ENCODE data around the gene ANKRD36B. TPM values are rescaled to one million over a fixed set of nuclear protein-coding genes. Genes with fewer than 3 reads are reported as not detected.
"Not testable (repeated sequence)": the region's sequence is repeated elsewhere in the genome, so short reads cannot be mapped to it uniquely, and the experiment has no call there.

Gene ANKRD36B
- total RNA-seq, 1 donor from 2014 or later: 32.3 TPM

DNA sequence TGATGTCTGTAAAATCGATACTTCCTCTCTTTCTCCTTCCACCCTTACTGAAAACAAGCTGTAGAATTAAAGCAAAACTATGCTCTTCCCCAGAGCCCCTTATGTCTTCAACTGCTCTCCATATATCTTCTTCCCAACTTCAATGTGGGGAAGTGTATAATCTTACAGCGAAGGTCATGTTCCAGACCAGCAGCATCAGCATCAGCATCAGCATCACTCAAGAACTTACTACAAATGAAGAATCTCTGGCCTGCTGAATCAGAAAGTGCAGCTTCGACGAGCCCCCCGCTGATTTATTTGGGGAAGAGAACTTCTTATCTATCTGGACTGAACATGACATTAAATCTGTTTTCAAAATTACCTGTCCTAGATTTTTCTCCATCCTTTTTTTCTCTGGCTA lies 40.6 kb downstream of the ANKRD36B start:
- DNase-seq (ENCODE audit: low read depth in 2 of 2): not testable (repeated sequence)

DNA sequence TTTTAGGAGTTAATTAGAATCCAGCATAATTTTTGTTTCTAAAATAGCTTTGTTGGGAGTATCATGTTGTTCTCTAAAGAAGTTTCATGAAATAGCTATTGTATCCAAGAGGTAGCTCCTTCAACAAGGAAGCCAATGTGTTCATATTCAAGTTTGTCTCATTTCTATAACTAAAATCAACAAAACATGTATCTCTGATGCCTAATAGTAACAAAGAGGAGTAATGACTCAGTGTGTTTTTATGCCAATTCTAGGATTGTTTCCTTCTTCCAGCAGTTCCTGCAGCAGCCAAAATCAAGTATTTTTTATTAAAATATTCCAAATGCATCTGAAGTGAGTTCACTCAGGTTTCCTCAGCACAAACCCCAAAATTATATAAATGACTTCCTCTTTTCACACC lies 41.1 kb downstream of the ANKRD36B start:
- DNase-seq (ENCODE audit: low read depth in 2 of 2): peak; percentile 24 to 36

DNA sequence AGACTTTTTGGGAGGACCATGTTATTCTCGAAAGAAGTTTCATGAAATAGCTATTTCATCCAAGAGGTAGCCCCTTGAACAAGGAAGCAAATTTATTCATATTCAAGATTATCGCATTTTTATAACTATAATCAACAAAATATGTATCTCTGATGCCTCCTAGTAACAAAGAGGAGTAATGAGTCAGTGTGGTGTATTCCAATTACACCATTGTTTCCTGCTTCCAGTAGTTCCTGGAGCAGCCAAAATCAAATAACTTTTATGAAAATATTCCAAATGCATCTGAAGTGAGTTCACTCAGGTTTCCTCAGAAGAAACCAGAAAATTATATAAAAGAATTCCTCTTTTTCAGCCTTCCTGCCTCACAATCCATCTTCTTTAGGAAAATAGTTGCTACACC lies 43.0 kb downstream of the ANKRD36B start:
- peak; percentile 40 to 75 for DNase-seq (ENCODE audit: low read depth in 2 of 2)

DNA sequence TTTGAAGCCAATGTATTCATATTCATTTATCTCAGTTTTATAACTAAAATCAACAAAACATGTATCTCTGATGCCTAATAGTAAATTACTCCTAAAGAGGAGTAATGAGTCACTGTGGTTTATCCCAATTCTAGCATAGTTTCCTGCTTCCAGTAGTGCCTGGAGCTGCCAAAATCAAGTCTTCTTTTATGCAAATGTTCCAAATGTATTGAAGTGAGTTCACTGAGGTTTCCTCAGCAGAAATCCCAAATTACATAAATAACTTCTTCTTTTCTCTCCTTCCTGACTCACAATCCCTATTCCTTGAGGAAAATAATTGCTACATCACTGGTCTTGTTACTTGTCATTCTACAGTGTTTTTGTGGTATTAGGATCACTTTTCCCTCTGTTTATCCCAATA lies 44.8 kb downstream of the ANKRD36B start:
- not testable (repeated sequence) for DNase-seq (ENCODE audit: low read depth in 2 of 2)

DNA sequence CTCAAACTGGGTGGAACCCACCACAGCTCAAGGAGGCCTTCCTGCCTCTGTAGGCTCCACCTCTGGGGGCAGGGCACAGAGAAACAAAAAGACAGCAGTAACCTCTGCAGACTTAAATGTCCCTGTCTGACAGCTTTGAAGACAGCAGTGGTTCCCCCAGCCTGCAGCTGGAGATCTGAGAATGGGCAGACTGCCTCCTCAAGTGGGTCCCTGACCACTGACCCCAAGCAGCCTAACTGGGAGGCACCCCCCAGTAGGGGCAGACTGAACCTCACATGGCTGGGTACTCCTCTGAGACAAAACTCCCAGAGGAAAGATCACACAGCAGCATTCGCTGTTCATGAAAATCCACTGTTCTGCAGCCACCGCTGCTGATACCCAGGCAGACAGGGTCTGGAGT lies 63.8 kb downstream of the ANKRD36B start:
- DNase-seq (ENCODE audit: low read depth in 2 of 2): not testable (repeated sequence)

DNA sequence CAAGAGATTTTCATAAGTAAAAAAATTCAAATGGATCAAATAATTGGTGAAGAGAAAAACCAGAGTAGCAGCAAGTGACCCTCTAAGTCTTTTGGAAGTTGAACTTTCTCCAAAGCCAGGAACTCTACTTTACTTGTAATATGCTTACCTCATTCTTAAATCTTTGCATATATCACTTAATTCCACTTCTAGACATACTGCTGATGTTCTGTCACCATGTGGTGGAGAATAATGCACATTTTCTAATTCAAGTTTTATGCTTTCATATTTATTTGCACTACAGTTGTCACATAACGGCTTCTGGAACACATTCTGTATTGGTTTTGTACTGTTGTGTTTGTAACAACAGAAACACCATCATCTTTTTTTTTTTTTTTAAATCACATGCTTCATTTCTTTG lies 65.9 kb downstream of the ANKRD36B start:
- DNase-seq (ENCODE audit: low read depth in 2 of 2): not testable (repeated sequence)

DNA sequence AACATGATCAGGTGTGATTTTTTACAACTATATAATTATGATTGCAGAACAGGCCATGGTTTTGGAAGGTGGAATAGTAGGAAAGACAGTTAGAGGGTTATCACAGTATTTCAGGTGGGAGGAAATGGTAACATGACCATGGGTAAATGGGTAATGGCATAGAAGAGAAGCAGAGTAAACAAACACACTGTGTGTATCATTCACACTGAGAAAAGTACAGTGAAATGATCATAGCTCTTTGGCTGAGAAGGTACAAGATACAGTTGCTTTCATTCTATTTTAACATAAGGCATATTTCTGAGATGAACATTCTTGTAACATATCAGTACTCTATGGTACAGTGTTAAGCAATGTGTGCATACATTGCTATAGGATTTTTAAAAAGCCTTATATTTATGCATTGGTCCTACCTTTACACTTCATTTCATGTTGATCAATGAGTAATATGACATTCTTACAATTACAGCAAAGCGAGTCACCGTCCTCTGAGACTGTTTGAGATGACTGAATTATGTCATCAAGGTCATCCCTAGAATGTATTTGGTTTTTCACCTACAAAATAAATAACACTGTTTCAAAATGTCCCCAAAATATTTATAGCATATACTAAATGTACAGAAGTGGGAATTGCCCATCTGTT lies 66.6 kb downstream of the ANKRD36B start:
- DNase-seq (ENCODE audit: low read depth in 2 of 2): not testable (repeated sequence)

DNA sequence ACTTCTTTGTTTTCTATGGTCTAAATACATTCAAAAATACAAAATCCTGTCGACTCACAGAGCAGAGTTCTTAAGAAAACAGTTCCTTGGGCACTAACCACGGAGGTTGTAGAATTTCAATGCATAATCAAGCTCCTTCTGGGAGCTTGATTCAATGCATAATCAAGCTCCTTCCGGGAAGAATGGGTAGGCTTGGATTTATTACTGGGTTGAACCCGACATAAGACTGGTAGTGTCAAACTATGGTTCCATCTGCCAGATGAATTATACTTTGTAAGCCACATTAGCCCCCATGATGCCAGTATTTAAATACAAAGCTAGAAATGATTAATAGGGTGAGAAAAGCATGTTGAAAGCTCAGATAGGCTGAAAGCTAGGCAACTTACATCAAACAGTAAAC lies 94.0 kb downstream of the ANKRD36B start:
- DNase-seq (ENCODE audit: low read depth in 2 of 2): not testable (repeated sequence)

DNA sequence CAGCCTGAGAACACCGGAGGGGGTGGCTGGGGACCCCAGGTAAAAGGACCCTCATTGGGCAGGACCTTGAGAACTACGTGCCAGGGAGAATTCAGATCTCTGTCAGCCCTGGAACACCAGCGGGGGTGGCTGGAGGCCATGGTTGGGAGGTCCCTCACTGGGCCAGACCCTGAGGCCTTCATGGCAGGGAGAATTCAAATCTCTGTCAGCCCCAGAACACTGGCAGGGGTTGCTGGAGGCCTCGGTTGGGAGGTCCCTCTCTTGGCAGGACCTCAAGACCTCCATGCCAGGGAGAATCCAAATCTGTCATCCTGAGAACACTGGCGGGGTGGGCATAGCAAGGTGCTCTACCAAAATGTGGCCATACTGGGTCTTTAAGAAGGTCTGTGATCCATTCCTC lies 99.5 kb downstream of the ANKRD36B start:
- DNase-seq (ENCODE audit: low read depth in 2 of 2): peak; percentile 0 to 1

Other genes starting within 250 kb of the ANKRD36B start
- gene COX5B, start 56.2 kb upstream of the ANKRD36B start, total RNA-seq: 459 and 472 TPM in 2 replicates
- gene ACTR1B, start 74.2 kb upstream of the ANKRD36B start, total RNA-seq: 50.1 and 63.9 TPM in 2 replicates
- 0.79 and 1.1 TPM in 2 replicates for gene C2orf92, start 79.8 kb upstream of the ANKRD36B start, total RNA-seq
- under 0.01 TPM in 1 of 2 replicates, not detected in the other for gene ZAP70, start 123.7 kb upstream of the ANKRD36B start, total RNA-seq